ENCODE data around the gene C2CD4D.

DNA sequence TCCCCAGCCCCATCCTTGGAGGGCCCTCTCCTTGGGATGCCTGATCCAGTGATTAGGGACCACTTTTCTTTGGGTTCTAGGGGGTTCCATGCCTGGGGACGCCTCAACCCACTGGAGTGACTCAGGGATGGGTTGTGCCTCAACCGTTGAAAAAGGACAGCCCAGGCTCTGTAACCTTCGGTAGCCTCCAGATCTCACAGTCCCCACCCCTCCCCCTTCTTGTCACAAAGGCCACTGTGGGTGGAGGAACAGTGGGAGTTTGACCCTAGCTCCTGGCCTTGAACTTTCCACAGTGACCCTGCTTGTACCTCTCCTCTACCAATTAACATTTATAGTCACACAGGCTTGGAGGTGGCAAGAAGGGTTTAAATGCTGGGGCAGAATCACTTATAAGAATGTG lies 5.4 kb downstream of the C2CD4D start:
- no peak for TF ChIP-seq CTCF (IDR thresholded peaks at IDR 0.05)
- no peak for TF ChIP-seq SIN3A (IDR thresholded peaks at IDR 0.05; ENCODE audit: borderline replicate concordance, insufficient read depth, low read depth, low read length)
- TF ChIP-seq POLR2AphosphoS5 (IDR thresholded peaks at IDR 0.05; ENCODE audit: low read depth, low read length), result no peak
- TF ChIP-seq TCF7L2 (IDR thresholded peaks at IDR 0.05; ENCODE audit: low read depth, low read length), result no peak

Measured in Panc1 (cell line).